Tibial artery (tissue), 4 donors: ENCODE data around the gene GAGE10.

Experiments
- DNase-seq, 2 donors: peaks; one replicate each; pipeline ENCODE4 v3.0.0-alpha.2; 2019
- H3K27ac ChIP-seq, 2 donors: fragments of 200-600 bp; sonication (generic) in 1 of 2; 1 replicate in 1 of 2; 2 replicates in 1 of 2; pipeline ENCODE4 v1.5.1; 2018 to 2019; ENCODE audit warnings: mild to moderate bottlenecking in 1 of 2
- H3K27me3 ChIP-seq, 2 donors: fragments of 200-600 bp; sonication (generic) in 1 of 2; one replicate each; pipeline versions ENCODE4 v1.5.1 to v1.6.0; 2016 to 2019
- H3K36me3 ChIP-seq, 3 donors: fragments of 200-600 bp; sonication (generic) in 2 of 3; one replicate each; pipeline ENCODE4 v1.5.1; 2016 to 2019; ENCODE audit warnings: mild to moderate bottlenecking in 2 of 3
- H3K4me1 ChIP-seq, 4 donors: fragments of 200-600 bp; sonication (generic) in 2 of 4; 1 replicate in 3 of 4; 2 replicates in 1 of 4; pipeline ENCODE4 v1.5.1; 2016 to 2019
- H3K4me3 ChIP-seq, 2 donors: fragments of 200-600 bp; sonication (generic) in 1 of 2; 1 replicate in 1 of 2; 2 replicates in 1 of 2; pipeline ENCODE4 v1.5.1; 2018 to 2019; ENCODE audit warnings: mild to moderate bottlenecking in 2 of 2
- H3K9me3 ChIP-seq, 3 donors: fragments of 200-600 bp; sonication (generic) in 1 of 3; one replicate each; pipeline ENCODE4 v1.5.1; 2016 to 2019
- CTCF ChIP-seq, 2 experiments: fragments of 200-600 bp in 1 of 2; fragments of 450-650 bp in 1 of 2; IDR thresholded peaks; one replicate each; pipeline ENCODE4 v1.5.1; 2017 to 2019; ENCODE audit warnings: antibody characterized with exemption in 2 of 2, mild to moderate bottlenecking in 1 of 2, moderate library complexity in 1 of 2
- intact Hi-C: fragments of 100-400 bp; cut with DNase I; formaldehyde crosslinking; loops from one replicate; pipeline ENCODE4 v1.15.0; 2023; ENCODE audit warnings: low total_unique reads

The GAGE10 gene

GRCh38 chrX:49303346-49303745 lies at the start of gene GAGE10:
GAGE10 (plus strand) TSS chrX:49303646; CDS start chrX:49304860, 1,214 bp downstream.
- H3K4me1 ChIP-seq, result peaks cover 0 to 1% (median 0%) of the 10 kb centered on the region in 4 donors
- intact Hi-C loops, result no loop called here
- H3K27ac ChIP-seq, result no peak within 1 kb of the TSS
- TF ChIP-seq CTCF (IDR thresholded peaks at IDR 0.05), result no peak
- no peaks in the 10 kb centered on the region for H3K36me3 ChIP-seq
- no peak within 1 kb of the TSS for H3K4me3 ChIP-seq
- no peak for DNase-seq
- no peaks in the 10 kb centered on the region for H3K27me3 ChIP-seq
- no peaks in the 10 kb centered on the region for H3K9me3 ChIP-seq

GRCh38 chrX:49254639-49255038 lies 48.8 kb upstream of the GAGE10 start:
- TF ChIP-seq CTCF (IDR thresholded peaks at IDR 0.05), result no peak

GRCh38 chrX:49256268-49256995 lies 47.0 kb upstream of the GAGE10 start:
- intact Hi-C loops, result no loop called here
- H3K36me3 ChIP-seq, result no peaks in the 10 kb centered on the region
- H3K27me3 ChIP-seq, result no peaks in the 10 kb centered on the region
- no peak for DNase-seq
- H3K4me1 ChIP-seq, result no peaks in the 10 kb centered on the region
- no peak overlapping the region for H3K4me3 ChIP-seq
- TF ChIP-seq CTCF (IDR thresholded peaks at IDR 0.05), result no peak
- H3K27ac ChIP-seq, result no peak overlapping the region
- no peaks in the 10 kb centered on the region for H3K9me3 ChIP-seq

More at GRCh38 chrX:49254639-49255038, 48.8 kb upstream of the GAGE10 start:
- Histone ChIP-seq H3K27ac (no peak overlapping the region), H3K36me3 (peaks cover 0 to 10% (median 0%) of the 10 kb centered on the region in 3 donors), H3K4me3 (no peak overlapping the region), H3K4me1 (no peaks in the 10 kb centered on the region), H3K9me3 (no peaks in the 10 kb centered on the region), H3K27me3 (no peaks in the 10 kb centered on the region)
- DNase-seq, result no peak
- intact Hi-C loops, result no loop called here

- intact Hi-C loops, result no loop called here
- TF ChIP-seq CTCF (IDR thresholded peaks at IDR 0.05), result no peak
- Histone ChIP-seq H3K4me1 (no peaks in the 10 kb centered on the region), H3K9me3 (no peaks in the 10 kb centered on the region), H3K36me3 (no peaks in the 10 kb centered on the region), H3K4me3 (no peak overlapping the region), H3K27me3 (no peaks in the 10 kb centered on the region), H3K27ac (no peak overlapping the region)
- no peak for DNase-seq
These were observed 46.2 kb upstream of the GAGE10 start for GRCh38 chrX:49257074-49257790.

GRCh38 chrX:49257846-49258748 lies 45.3 kb upstream of the GAGE10 start:
- intact Hi-C loops, result no loop called here
- no peaks in the 10 kb centered on the region for H3K9me3 ChIP-seq
- no peak overlapping the region for H3K27ac ChIP-seq
- no peaks in the 10 kb centered on the region for H3K36me3 ChIP-seq
- no peaks in the 10 kb centered on the region for H3K4me1 ChIP-seq
- H3K4me3 ChIP-seq, result no peak overlapping the region
- TF ChIP-seq CTCF (IDR thresholded peaks at IDR 0.05), result no peak
- DNase-seq, result no peak
- H3K27me3 ChIP-seq, result no peaks in the 10 kb centered on the region
